ENCODE data around the gene LBH.
A peak's percentile ranks its signal among the peaks of the same experiment; 100 is the strongest.

The LBH gene

DNA sequence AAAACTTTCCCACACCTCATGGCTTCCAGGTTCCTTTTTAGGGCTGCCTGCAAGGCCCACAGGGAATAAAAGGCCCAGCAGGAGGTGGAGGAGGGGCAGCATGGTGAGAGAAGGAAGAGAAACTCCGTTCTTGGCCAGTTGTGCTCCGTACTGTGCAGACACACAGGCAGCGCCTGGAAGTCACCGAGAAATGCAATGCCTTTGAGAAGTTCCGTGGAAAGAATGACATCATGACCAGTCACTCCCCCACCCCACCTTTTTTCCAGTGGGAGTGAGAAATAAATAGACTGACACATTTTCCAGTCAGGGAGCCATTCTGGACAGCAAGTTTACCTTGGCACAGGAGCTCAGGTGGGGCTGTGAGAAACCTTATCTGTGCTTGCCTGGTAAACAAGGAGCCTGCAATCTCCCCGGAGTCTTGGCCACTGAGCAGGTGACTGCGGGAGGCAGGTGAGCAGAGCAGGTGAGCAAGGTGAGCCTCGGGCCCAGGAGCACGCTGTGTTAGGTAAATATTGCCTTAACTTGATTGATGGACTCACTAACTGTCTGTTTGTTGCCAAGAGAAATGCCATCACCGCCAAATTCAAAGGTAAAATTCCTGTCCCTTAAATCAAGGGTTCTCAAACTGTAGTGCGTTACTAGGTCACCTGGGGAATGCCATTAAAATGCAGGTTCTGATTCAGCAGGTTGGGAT lies 13.5 kb upstream of the LBH start:
- DNase-seq (ENCODE audit: low read depth) = no peak

DNA sequence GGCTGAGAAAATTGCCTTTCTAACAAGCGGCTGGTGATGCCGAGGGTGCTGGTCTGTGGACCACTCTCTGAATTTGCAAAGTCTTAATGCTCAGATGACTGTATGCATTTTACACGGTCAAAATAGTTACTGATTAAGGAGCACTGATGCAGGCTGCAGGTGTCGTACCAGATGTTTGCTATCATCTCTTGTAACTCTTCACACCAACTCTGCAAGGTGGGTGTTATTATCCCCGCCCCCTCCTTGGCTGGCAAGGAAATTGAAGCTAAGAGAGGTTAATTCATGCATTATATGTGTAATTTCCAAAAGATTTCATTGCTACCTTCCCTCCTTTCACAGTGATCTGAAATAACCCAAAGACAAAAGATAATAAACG lies 13.0 kb upstream of the LBH start:
- DNase-seq (ENCODE audit: low read depth) = no peak

DNA sequence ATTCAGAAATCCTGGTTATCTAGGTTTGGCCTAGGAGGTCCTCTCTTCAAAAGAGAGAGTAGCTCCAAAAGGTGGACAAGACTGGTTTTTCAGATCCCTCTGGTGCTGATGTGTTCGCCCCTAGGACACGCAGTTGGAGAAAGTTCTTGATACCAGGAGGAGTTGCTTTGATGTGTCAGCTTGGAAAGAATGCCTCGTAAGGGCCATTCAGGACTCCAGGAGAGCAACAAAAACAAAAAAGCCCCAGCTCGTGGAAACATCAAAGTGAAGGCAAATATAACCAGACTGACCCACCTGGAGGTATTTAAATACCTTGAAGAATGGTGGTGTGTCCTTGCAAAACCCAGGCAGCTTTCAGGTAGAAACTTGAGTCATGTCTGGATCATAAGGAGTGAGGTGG lies 12.5 kb upstream of the LBH start:
- no peak for DNase-seq (ENCODE audit: low read depth)

DNA sequence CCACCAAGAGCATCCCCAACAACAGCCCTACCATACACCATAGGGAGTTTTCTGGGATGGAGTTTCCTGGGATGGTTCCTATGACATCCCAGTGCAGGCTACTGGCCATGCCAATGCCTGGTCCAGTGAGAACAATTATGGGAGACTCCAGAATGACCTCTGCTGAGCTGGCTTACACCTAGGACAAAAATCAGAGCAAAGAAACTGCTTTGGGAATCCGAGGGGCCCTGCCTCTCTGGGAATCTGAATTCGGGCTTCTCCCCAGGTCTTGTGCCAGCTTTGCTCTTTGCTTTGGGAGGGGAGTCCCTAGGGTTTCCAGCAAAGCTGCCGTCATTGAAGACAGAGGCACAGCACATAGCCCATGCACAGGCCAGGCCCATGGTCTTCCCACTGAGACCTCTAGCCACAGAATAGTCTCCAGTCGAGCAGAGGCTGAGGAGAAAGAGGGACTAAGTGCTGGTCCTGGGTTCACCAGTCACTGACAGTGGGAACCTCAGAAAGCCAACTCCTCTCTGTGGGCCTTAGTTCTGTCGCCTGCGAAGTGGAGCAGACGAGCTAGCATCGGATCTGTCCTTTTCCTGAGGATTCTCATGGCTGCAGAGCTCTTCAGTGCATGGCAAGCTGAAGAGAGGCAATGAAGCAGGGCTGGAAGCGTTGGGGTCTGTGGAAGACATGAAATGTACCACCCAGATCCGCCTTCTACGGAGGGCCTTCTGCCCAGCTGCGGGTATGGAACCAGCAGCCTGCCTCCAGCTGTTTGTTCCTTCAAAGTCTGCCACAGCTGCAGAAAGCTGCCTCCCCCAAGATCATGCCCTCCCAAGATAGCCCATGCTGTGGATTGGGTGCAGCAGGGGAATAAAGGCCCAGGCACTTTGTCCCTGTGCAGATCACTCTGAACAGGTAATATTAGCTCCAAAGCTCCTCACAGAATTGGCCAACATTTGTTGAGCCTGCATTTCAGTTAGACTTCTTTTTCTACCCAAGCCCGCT lies 11.2 kb upstream of the LBH start:
- DNase-seq (ENCODE audit: low read depth) = no peak

DNA sequence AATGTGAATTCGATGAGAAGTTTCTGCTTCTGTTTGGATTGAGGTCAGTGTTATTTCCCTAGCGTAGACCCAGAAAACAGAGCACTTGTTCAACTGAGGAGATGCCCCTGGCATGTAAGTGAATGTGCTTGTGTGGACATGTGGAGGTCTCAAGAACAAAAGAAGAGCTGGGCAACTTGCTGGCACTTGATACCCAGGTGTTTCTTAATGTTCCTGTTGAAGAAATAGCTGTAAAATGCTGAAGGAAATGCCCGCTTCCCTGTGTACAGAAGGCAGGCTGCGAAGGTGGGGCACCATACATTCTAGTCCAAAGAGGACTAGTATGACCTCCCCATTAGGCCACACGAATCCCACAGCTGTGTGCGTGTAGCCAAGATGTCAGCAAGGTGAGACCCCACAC lies 9.8 kb upstream of the LBH start:
- DNase-seq (ENCODE audit: low read depth) = no peak

DNA sequence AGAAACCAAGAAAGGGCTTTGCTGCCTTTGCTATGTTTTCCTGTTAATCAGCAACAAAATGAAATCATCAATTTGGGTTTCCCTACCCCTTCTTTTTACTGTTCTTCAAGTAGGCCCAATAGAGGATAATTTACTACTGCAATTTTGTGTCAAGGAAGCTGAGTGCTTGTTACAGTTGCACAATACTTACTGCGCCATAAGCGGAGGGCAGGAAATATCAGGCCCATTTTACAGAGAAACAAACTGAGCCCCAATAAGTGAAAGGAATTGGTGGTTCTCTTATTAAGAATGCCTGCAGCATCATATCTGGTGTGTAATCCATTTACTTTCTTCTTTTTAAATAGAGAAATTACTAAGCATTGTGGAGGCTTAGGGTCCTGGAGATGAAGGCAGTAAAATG lies 9.3 kb upstream of the LBH start:
- DNase-seq (ENCODE audit: low read depth) = no peak

DNA sequence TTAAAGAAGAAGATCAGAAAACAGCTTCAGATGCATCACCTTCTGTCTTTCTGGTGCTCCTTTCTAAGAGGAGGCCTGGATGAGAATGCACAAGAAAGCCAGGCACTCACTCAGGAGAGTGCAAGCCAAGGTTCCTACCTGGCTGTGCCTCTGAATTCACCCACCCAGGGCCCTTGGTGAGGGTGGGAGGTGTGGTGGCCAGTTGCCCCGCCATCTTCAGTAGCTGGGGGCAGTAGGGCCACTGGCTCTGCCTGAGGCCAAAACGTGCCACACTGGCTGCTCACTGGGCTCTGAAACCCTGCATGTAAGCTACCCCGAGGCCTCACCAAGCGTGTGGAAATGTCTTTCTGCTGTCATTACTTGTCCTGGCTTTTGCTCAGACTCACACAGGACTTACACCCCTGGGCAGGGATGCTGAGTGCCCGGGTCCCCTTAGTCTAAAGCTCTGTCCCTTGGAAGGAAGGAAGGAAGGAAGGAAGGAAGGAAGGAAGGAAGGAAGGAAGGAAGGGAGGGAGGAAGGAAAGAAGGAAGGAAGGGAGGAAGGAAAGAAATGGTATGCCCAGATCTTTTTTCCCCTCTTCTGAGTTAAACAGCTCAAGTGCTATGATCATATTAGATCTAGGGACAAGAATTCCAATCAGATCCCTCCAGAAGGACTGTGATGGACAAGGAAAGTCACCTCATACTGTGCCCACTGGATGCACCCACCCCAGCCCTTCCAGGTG lies 8.5 kb upstream of the LBH start:
- no peak for DNase-seq (ENCODE audit: low read depth)

DNA sequence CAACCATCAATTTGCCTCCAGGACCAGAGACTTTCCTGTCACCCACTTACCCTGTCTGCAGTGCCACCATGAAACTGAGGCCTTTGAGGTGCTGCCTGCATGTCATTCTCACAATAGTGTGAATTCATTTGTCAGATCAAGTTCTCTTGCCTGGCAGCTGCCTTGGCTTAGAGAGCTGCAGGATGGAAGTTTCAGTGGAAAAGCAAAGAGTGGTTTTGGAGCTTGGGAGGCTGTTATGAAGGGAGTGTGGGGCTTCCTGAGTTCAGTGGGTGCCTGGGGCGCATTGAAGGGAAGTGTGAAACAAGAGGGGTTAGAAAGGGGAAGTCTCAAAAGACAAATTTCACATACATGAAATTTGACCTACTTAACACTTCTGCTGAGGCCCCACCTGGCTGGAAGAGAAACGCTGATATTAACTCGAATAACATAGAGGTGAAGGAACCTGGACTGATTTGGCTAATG lies 7.9 kb upstream of the LBH start:
- DNase-seq (ENCODE audit: low read depth) = no peak

DNA sequence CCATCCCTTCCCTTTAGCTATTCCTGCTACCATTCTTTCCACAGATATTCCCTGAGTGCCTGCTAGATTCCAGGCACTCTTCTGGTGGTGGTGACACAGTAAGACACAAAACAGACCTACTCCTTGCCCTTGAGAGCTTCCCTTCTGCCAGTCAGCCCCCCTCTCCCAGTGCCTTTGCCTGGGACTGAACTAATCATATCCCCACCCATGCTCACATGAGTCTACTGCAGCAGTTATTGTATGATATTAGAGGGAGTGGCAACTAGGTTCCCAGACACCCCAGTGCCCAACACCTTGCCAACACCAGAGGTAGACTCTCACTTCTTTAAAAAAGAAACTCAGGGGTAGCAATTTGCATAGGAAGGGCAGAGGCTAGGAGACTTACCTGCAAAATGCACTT lies 7.2 kb upstream of the LBH start:
- no peak for DNase-seq (ENCODE audit: low read depth)

DNA sequence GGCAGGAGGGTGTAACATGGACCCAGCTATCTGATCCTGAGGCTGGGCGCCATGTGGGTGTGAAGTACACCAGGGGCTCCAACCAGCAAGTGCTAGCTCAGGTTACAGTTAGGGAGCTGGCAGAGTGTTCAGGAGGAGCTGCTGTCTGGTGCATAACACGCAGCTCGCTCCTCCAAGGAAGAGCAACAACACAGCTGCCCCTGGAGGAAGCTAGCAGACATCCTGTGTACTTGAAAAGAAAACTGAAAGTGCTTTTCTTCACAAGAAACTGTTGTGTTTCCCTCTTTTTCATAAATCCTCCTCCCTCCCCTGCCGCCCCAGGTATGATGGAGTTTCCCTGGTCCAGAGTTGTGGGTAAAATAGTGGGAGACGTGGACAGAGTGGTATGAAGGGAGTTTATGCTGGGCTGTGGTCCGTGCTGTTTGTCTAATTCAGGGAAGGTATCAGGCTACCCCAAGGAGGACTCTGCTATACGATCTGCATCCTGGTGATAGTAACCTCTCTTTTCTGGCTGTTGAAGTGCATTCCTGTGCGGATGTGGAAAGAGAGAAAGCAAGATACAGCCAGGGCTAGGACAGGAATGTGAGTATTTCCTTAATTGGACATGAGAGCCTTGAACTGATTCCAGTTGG lies 6.1 kb upstream of the LBH start:
- DNase-seq (ENCODE audit: low read depth) = peak; percentile 86

DNA sequence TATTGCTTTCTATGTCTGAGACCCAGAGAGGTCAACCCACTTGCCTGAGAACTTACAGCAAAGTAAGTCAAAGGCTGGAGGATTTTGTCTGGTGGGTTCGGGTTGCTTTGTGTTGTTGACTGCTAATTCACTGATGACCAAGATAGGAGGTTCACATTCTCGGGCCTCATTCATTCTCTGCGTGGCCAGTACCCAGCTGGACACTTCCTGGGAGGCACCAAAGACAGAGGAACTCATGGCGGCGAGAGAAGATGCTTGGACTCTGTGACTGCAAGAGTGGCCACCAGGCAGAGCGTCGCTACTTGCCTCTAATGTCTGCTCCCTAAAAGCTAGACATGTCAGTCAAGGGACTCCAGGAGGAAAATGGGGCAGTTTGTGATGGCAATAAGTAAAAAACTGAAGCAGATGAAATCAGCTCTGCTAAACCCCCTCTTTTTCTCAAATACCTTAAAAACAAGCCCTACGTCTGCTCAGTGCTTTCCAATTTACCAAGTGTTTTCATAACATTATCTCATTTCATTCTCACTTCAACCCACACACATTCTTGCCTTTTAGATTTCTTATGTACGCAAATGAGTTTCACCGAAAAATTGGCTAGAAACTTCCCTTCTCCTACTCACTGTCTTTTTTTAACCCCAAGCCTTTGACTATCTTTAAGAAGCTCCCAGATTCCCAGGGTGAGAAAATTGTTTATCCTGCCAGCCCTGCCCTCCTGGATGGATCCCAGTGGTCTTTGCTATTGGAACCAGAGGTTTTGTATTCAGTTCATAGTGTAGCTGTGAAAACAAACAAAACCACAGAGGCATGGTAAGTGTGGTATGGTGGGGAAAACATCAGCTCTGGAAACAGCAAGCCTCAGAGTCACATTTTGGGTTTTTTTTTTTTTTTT lies 4.9 kb upstream of the LBH start:
- peak; percentile 69 for DNase-seq (ENCODE audit: low read depth)

DNA sequence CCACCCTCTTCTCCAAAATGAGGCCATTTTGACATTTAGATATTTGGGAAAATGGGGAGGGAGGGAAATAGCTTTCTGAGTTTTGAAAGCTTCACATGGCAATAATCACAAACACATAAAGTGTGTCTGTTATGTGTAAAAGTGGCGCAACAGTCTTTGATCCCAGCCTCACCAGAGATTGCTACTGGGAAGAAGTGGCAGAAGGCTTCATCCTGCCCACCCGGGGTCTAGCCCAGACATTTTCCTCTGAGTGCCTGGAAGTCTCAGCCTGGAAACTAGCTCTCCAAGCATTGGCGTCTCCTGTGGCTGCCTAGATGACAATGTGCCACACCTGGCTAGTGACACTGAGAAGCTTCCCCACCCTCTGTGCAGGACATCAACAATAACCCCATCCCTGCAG lies 1.7 kb upstream of the LBH start:
- no peak for DNase-seq (ENCODE audit: low read depth)

DNA sequence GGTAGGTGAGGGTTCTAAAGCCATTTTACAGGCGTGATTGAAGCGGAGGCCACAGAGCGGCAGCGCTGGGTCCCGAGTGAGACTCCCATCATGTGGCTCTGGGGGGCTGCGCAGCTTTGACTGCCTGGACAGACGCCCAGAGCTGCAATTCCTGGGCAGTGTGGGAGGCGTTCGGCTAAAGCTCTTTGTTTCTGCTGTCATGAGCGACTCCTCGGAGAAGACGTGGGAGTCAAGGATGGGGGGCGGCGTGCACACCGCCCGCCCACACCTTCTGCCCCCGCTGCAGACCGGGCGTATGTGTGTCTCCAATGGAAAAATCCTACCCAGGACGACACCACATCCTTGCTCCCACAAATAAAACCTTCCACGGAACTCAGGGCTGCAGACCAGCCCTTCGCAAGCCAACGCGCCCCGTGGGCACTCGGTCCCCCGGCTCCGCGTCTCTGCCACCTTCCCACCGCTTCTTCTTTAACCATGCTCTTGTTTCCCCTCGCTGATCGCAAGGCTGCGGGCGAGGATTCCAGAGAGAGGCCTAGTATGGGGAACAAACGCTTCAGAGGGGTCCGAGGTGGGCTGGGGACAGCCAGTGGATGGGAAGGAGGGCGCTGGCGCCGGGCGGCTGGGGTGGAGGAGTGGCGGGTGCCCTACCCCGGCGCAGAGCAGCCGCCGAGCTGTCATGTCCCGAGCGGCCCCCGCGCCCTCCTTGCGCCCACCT lies 680 bp upstream of the LBH start:
- peak; percentile 66 for DNase-seq (ENCODE audit: low read depth)

DNA sequence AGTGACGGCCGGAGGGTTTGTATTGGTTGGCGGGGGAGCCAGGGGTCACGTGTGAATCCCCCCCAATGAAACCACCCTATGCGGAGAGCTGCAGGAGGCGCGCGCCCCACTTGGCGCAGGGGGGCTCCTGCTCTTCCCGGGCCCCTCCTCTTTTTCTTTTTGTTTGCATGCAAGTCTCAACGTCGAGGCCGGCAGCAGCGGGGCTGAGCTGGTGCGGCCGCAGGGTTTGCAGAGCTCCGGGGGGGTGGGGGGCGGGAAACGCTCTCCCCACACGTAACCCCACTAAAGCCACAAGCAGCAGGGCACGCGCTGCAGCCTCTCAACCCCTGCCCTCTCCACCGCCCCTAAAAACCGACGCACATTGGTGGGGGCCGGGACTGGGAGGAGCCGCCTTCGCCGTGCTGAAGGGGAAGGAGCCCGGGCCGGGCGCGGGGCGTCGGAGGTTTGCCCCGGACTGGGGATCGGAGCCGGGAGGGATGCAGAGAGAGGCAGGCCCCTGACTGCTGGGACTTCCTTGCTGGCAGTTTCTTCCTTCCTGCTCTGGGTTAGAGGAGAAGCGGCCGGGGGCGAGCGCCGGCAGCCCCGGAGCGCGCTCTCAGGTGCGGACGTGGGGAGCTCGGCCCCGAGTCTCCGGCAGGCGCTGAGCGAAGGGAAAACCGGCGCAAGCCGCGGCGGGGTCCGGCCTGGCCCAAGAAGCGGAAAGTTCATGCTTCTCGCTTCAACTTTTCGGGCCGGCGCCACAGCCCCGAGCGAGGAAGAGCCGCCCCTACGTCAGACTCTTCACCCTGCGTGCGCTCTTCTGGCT lies 864 bp downstream of the LBH start:
- peak; percentile 59 for DNase-seq (ENCODE audit: low read depth)

DNA sequence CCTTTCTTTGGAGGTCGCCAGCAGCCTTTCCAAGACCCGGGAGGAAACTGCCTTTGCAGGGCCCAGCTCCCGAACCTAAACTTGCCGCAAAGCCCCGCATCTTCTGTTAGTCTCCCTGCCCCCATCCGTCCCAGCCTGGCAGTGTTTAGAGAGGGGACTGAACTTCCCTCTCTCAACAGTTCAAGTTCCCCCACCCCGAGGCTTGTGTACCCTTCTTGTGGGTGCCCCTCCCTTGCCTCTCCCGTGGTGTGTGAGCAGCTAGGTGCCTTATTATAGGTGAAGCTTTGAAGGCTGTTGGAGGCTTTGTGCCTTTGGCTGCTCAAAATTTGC lies 1.4 kb downstream of the LBH start:
- no peak for DNase-seq (ENCODE audit: low read depth)

DNA sequence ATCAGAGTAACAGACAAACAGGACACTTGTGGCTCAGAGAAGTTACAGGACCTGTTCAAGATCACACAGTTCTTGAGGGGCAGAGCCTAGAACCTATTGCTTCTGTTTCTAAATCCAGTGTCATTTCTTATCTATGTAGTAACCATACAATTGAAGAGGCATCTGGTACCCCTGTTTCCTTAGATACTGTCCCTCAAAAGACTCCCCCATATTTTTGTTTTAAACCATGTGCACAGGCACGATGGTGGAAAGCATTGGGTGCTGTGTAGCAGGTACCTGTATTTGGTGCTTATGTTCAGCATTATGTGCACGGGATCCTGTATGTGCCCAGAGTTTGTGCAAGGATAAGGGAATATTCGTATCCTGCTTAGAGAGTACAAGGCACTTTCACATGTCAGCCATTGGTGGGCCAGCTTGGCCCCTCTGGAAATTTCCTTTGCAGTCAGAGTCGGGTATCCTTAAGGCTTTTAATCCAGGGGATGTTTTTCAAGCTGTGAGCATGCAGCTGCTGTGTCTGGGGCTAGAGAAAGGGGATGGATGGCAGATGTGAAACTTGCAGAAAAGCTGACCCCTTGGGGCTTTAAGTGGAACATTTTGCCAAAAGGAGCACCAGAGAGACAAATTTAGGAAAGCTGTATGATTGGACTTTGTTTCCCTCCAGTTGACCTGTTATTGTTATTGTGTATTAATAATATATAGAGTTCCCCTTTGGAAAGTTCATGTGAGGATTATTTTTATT lies 2.1 kb downstream of the LBH start:
- no peak for DNase-seq (ENCODE audit: low read depth)

DNA sequence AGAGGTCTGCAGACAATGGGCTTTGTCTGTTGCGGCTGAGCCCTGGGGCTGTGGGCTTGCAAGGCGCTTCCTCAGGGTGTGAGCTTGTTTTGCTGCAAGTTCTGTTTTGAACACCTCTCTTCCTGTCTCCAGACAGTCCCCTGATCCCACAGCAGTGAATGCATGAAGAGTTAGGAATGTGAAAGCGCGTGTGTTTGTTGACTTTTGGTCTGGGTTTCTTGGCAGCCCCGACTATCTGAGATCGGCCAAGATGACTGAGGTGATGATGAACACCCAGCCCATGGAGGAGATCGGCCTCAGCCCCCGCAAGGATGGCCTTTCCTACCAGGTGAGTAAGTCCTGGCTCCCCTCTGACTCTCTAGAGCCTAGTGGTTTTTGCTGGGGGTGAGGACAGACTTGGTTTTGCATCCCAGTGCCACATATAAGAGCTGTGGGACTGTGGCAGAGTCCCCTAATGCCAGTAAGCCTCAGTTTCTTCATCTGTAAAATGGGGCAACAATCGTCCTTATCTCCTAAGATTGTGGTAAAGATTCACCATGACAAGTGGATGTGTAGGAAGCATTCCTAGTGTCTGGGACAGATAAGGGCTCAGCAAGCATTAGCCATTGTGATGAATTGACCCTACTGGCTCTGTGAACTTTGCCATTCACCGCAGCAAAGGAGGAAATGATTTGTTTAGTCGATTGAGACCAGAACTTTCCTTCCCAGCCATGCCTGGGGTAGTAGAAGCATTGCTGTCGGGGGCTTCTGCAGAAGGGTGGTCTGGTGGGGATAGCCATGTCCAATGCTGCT lies 3.0 kb downstream of the LBH start:
- peak; percentile 92 for DNase-seq (ENCODE audit: low read depth)

DNA sequence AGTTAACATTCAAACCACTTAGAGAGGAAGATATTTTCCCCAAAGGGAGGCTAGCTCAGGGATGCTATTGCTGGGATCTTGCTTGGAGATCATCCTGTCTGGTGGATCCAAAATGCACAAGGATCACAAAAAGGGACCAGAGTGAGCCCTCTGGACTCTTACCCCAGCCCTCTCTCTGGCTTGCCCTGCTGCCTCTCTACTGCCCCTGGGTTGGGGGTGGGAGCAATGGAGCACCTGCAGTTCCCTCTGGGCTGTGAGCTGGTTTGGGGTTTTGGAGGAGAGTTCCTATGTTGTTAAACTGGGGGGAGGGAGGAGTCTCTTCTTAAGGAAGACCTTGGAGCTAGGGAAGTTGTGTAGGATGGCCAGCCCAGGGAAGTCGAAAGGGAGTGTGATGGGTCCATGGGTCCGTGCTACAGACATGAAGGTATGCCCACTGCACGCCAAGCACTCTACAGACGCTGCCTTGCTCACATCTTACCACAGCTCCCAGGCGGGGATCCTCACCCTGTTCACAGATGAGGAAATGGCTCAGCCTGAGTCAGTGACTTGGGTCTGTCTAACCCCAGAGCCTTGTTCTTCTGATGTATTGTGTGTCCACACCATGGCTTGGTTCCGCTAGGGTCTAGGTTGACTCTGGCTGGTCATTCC lies 3.8 kb downstream of the LBH start:
- DNase-seq (ENCODE audit: low read depth) = no peak

Measured in EH (cell line).